ENCODE data around the gene ABLIM2. TPM values are rescaled to one million over a fixed set of nuclear protein-coding genes. Genes with fewer than 3 reads are reported as not detected.

Gene ABLIM2
- polyA plus RNA-seq, 3 donors, result 0.21 TPM; not detected in 2

DNA sequence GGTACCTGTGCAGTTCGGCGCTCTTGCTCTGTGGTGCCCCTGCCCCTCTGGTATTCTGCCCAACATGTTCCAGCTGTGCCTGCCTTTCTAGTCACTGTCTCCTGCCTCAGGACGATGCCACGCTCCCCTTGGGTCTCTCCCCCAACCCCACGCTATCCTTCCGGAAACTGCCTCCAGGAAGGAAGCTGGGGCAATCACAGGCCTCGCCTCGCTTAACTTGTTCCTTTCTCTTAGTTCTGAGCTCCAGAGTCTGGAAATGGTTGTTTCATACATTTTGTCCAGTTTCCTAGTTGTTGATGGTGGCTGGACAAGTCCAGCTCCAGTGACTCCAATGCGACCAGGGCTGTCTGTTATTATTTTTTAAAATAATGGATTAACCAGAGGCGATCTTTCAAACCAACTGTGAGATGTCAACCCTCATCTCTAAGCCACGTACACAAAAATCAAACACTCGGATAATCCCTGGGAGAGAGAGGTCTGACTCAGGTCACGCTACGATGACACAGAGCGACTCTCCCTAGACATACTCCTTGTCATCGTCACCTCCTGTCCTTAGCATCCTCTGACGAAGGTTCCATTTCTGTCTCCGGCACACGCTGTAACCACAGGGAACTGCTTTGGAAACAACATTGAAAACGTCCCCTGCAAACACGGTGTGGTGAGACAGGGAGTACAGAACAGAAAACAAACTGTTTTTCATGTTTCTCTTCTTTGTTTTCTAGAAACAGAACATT is 62.5 kb downstream of the ABLIM2 start:
- H3K36me3 Mint-ChIP-seq, result no peaks in the 10 kb centered on the region
- H3K27me3 Mint-ChIP-seq (ENCODE audit: low read depth in 3 of 3), result peaks cover 0 to 11% (median 3%) of the 10 kb centered on the region in 3 donors
- Histone ChIP-seq H3K9ac (ENCODE audit: insufficient read depth, low read length, poor library complexity, severe bottlenecking) (no peak overlapping the region), H3K4me1 (ENCODE audit: control insufficient read depth in 1 of 2, insufficient read depth in 2 of 2, low read length in 2 of 2) (no peaks in the 10 kb centered on the region), H3K79me2 (ENCODE audit: insufficient read depth, low read length) (no peaks in the 10 kb centered on the region), H3K36me3 (replicated peaks in 1 of 2; ENCODE audit: control insufficient read depth in 1 of 2, insufficient read depth in 2 of 2, low read length in 2 of 2) (no peaks in the 10 kb centered on the region), H2AFZ (ENCODE audit: insufficient read depth, low read depth, low read length, poor library complexity, severe bottlenecking) (no peak overlapping the region), H3K27me3 (ENCODE audit: control insufficient read depth in 2 of 2, insufficient read depth in 2 of 2, low read length in 2 of 2) (no peaks in the 10 kb centered on the region), H4K20me1 (ENCODE audit: insufficient read depth, low read length) (no peaks in the 10 kb centered on the region), H3K27ac (ENCODE audit: low read depth in 1 of 2, low read length in 2 of 2) (no peak overlapping the region), H3K4me3 (replicated peaks in 1 of 3; ENCODE audit: low read depth in 2 of 3, low read length in 3 of 3) (no peak overlapping the region), H3K9me3 (replicated peaks in 1 of 2; ENCODE audit: control insufficient read depth in 1 of 2, insufficient read depth in 1 of 2, low read length in 2 of 2) (peaks cover 20 to 25% of the 10 kb centered on the region in 2 donors), H3K4me2 (replicated peaks; ENCODE audit: extremely low read depth, low read length, poor library complexity, severe bottlenecking) (no peak overlapping the region)
- no peak overlapping the region for H3K4me3 Mint-ChIP-seq
- no peak for TF ChIP-seq CTCF (IDR thresholded peaks at IDR 0.05)
- 65% methylated on average over 14 of the region's 21 CpGs for WGBS (ENCODE audit: insufficient coverage)
- no peak for DNase-seq
- peak overlapping the region in 1 of 7 donors; percentile 55 for H3K27ac Mint-ChIP-seq
- intact Hi-C loops (cut with micrococcal nuclease), result no loop called here
- H3K4me1 Mint-ChIP-seq, result peaks cover 3% of the 10 kb centered on the region
- H3K9me3 Mint-ChIP-seq, result peaks cover 13 to 35% (median 28%) of the 10 kb centered on the region in 7 donors

- peaks cover 13 to 35% (median 28%) of the 10 kb centered on the region in 7 donors for H3K9me3 Mint-ChIP-seq
- H3K36me3 Mint-ChIP-seq, result no peaks in the 10 kb centered on the region
- no peaks in the 10 kb centered on the region for H3K36me3 ChIP-seq (replicated peaks in 1 of 2; ENCODE audit: control insufficient read depth in 1 of 2, insufficient read depth in 2 of 2, low read length in 2 of 2)
- no peak for DNase-seq
- H3K27ac ChIP-seq (ENCODE audit: low read depth in 1 of 2, low read length in 2 of 2), result no peak overlapping the region
- no peak overlapping the region for H3K4me2 ChIP-seq (replicated peaks; ENCODE audit: extremely low read depth, low read length, poor library complexity, severe bottlenecking)
- TF ChIP-seq CTCF (IDR thresholded peaks at IDR 0.05), result no peak
- no peak overlapping the region for H3K4me3 Mint-ChIP-seq
- H3K9me3 ChIP-seq (replicated peaks in 1 of 2; ENCODE audit: control insufficient read depth in 1 of 2, insufficient read depth in 1 of 2, low read length in 2 of 2), result peaks cover 20 to 25% of the 10 kb centered on the region in 2 donors
- intact Hi-C loops (cut with micrococcal nuclease), result no loop called here
- WGBS (ENCODE audit: insufficient coverage), result no CpG with 5 or more reads among the region's 2 CpGs
- H3K27me3 Mint-ChIP-seq (ENCODE audit: low read depth in 3 of 3), result peaks cover 0 to 4% (median 3%) of the 10 kb centered on the region in 3 donors
- H3K9ac ChIP-seq (ENCODE audit: insufficient read depth, low read length, poor library complexity, severe bottlenecking), result no peak overlapping the region
- H3K79me2 ChIP-seq (ENCODE audit: insufficient read depth, low read length), result no peaks in the 10 kb centered on the region
- no peak overlapping the region for H2AFZ ChIP-seq (ENCODE audit: insufficient read depth, low read depth, low read length, poor library complexity, severe bottlenecking)
- peaks cover 3% of the 10 kb centered on the region for H3K4me1 Mint-ChIP-seq
- H3K27ac Mint-ChIP-seq, result no peak overlapping the region
- H3K27me3 ChIP-seq (ENCODE audit: control insufficient read depth in 2 of 2, insufficient read depth in 2 of 2, low read length in 2 of 2), result no peaks in the 10 kb centered on the region
- no peaks in the 10 kb centered on the region for H3K4me1 ChIP-seq (ENCODE audit: control insufficient read depth in 1 of 2, insufficient read depth in 2 of 2, low read length in 2 of 2)
- H4K20me1 ChIP-seq (ENCODE audit: insufficient read depth, low read length), result no peaks in the 10 kb centered on the region
- no peak overlapping the region for H3K4me3 ChIP-seq (replicated peaks in 1 of 3; ENCODE audit: low read depth in 2 of 3, low read length in 3 of 3)
Observed at GRCh38 chr4:8093587-8094274, 64.9 kb downstream of the ABLIM2 start.
